Suprapubic skin (tissue), 4 donors: ENCODE data around the gene PLCL2.

Experiments
- EP300 ChIP-seq: sonication (generic); formaldehyde crosslinking; IDR thresholded peaks from one replicate; pipeline ENCODE4 v1.6.1; 2017; ENCODE audit warnings: antibody characterized with exemption
- POLR2A ChIP-seq, 2 donors: fragments of 450-650 bp; IDR thresholded peaks; one replicate each; pipeline ENCODE4 v1.6.1; 2017; ENCODE audit warnings: antibody characterized with exemption in 2 of 2, mild to moderate bottlenecking in 2 of 2, moderate library complexity in 2 of 2
- POLR2AphosphoS5 ChIP-seq, 3 donors: sonication (generic); formaldehyde crosslinking; IDR thresholded peaks; one replicate each; pipeline ENCODE4 v1.6.1; 2017; ENCODE audit warnings: antibody characterized with exemption in 3 of 3
- TF ChIP-seq, protein P1 (sequence below), 2 donors: fragments of 200-600 bp in 1 of 2; fragments of 450-650 bp in 1 of 2; sonication (generic) in 1 of 2; IDR thresholded peaks; one replicate each; pipeline ENCODE4 v1.5.1; 2016 to 2019; ENCODE audit warnings: antibody characterized with exemption in 2 of 2, mild to moderate bottlenecking in 1 of 2, moderate library complexity in 1 of 2

DNA sequence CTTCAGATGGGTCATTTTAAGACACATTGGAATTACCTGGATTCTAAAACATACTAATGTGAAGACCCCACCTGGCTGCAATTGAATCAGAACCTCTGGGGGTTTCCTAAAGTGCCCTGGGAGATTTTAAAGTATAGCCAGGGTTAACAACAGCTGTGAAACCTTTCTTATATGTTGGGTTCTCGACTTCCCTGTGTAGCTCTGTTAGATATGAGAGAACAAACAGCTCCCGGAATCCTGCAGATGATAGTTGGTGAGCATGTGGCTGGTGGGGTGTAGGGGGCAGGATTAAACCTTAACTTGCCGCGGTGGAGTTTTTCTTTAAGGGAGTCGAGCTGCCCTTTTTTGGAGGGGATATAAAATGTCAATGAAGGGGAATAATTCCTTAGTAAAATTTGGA lies 12.1 kb downstream of the PLCL2 start:
- TF ChIP-seq, protein P1, sequence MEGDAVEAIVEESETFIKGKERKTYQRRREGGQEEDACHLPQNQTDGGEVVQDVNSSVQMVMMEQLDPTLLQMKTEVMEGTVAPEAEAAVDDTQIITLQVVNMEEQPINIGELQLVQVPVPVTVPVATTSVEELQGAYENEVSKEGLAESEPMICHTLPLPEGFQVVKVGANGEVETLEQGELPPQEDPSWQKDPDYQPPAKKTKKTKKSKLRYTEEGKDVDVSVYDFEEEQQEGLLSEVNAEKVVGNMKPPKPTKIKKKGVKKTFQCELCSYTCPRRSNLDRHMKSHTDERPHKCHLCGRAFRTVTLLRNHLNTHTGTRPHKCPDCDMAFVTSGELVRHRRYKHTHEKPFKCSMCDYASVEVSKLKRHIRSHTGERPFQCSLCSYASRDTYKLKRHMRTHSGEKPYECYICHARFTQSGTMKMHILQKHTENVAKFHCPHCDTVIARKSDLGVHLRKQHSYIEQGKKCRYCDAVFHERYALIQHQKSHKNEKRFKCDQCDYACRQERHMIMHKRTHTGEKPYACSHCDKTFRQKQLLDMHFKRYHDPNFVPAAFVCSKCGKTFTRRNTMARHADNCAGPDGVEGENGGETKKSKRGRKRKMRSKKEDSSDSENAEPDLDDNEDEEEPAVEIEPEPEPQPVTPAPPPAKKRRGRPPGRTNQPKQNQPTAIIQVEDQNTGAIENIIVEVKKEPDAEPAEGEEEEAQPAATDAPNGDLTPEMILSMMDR (IDR thresholded peaks at IDR 0.05) = no peak
- TF ChIP-seq POLR2AphosphoS5 (IDR thresholded peaks at IDR 0.05) = no peak
- TF ChIP-seq POLR2A (IDR thresholded peaks at IDR 0.05) = no peak
- no peak for TF ChIP-seq EP300
